SW 1271 (cell line): ENCODE measurements around the gene TUBA8.
"Not testable (repeated sequence)": the region's sequence is repeated elsewhere in the genome, so short reads cannot be mapped to it uniquely, and the experiment has no call there.

Source experiments
- DNase-seq, 2 experiments: peaks; one replicate each; lab custom pipeline; 2025; lab: John Stamatoyannopoulos, UW

The TUBA8 gene

DNA sequence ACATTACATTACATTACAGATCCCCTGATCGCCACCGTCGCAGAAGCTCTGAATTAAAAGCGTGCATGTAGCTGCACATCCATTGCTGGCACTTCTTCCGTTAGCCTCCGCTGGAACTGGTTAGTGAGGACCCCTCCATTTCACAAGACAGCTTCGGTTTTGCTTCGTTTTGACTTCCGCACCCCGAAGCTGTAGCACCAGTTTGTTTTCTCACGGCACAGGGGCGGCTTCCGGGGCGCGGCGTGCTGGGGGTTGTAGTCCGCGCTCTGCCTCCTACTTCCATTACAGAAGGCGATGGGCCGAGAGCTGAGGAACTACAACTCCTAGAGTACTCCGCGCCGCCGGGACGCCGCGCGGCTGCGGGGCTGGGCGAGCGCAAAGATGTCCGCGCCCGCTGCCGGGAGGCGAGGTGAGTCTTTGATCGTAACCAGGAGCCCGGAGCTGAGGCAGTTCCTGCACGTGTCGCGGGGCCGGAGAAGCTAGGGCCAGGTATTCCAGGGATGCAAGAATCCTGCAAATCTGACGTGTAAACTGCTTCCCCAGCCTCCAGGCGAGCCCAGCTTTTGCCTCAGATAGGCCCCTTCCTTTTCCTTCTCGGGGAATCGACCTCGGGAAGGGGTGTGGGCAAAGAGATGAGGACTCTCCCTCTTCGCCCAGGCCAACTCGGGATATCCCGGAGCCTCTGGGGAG, 32.8 kb upstream of the TUBA8 start, which contains the start of gene PEX26:
Gene PEX26, plus strand, starts transcription at position 352 of the 690 bp plus-strand sequence. CDS start 387 bp downstream, outside the sequence.
- DNase-seq, result peak in 1 of 2 experiments; percentile 76

DNA sequence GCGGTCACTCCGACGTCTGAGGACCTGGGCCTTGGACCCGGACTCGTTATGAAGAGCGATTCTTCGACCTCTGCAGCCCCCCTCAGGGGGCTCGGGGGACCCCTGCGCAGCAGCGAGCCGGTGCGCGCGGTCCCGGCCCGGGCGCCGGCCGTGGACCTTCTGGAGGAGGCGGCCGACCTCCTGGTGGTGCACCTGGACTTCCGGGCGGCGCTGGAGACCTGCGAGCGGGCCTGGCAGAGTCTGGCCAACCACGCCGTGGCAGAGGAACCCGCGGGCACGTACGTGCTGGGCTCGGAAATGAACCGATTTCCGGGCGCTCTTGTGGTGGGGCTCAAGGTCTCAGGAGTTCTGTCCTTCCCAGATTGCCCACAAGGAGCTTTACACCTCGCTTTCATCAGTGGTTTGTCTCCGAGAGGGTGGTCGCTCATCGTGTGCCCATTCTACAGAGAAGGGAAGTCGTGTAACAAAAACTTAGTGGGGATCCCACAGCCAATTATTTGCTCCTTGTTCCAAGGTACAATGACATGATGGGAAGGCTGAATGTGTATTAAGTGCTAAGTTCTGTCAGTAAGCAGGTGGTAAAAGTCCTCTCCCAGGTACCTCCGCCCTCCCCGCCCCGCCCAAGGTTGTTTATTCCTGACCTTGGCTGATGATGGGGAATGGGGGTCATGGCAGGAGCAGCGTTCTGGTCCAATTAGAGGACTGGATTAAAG, 32.1 kb upstream of the TUBA8 start:
- no peak for DNase-seq

- DNase-seq, result no peak
These were observed 30.8 kb upstream of the TUBA8 start for GRCh38 chr22:18079706-18080233.

- no peak for DNase-seq
These were observed 29.2 kb upstream of the TUBA8 start for GRCh38 chr22:18081416-18081815.

DNA sequence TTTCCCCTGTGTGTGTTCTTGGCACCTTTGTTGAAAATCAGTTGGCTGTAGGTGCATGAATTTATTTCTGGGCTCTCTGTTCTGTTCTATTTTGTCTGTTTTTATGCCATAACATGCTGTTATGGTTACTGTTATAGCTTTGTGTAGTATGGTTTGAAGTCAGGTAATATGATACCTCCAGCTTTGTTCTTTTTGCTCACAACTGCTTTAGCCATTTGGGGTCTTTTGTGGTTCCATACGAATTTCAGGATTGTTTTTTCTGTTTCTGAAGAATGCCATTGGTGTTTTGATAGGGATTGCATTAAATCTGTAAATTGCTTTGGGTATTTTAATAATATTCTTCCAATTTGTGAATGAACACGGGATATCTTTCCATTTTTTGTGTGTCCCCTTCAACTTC, 28.1 kb upstream of the TUBA8 start:
- DNase-seq, result no peak

GRCh38 chr22:18083406-18083805, 27.2 kb upstream of the TUBA8 start:
- no peak for DNase-seq

DNA sequence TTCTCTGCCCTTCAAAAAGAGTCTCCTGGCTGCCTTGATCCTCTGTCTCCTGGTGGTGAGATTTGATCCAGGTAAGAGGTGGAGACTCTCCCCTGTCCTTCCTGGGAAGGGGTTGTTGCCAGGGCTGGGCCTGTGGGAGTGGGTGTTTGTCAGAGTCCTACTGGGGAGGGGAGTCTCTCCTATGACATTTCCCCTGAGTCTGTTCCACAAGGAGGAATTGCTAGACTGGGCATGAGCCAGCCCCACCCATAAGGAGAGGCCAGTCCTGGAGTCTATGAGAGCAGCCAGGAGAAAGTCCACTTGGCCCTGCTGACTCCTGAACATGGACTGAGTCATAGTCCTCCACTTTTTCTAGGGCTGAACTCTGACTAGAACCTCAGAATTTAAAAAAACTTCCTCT, 25.4 kb upstream of the TUBA8 start:
- DNase-seq, result no peak

DNA sequence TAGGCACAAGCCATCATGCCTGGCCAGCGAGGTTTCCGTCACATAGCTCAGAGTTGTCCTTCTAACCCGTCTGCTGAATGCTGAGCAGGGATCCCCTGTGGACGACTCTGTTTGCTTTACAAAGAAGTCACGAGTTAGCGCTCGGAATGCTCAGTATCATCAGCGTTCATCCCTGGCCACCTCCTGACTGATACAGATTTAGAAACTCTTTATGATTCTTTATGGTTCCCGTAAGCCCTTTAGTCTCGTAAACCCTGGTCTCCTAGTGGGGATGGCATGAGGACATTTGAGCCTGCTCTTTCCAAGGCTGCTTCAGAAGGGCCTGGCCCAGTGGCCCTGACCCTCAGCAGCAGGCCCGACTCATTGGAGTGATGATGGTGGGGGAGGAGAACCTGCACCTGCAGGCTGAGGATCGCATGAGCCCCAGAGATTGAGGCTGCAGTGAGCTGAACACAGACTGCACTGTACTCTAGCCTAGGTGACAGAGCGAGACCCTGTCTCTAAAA, 23.2 kb upstream of the TUBA8 start:
- DNase-seq, result no peak

- DNase-seq, result no peak
These were observed 21.6 kb upstream of the TUBA8 start for GRCh38 chr22:18088825-18089568.

DNA sequence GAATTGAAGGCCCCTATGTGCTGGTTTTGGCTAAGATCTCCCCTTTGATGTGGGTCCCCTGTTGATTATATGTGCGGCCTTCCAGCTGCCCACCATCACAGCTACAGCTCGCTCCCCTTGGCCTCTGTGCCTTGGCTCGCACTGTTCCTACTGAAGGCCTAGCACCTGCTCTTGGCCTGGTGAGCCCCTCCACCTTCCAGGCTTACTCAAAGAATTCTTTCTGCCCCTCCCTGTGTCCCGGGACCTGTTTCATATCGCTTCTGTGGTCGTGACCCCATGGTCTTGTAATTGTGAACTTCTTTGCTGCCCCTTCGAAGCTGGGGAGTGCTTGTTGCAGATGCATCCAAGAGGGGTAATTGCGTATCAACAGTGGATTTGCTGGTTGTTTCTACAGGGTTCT, 20.3 kb upstream of the TUBA8 start:
- DNase-seq, result no peak

DNA sequence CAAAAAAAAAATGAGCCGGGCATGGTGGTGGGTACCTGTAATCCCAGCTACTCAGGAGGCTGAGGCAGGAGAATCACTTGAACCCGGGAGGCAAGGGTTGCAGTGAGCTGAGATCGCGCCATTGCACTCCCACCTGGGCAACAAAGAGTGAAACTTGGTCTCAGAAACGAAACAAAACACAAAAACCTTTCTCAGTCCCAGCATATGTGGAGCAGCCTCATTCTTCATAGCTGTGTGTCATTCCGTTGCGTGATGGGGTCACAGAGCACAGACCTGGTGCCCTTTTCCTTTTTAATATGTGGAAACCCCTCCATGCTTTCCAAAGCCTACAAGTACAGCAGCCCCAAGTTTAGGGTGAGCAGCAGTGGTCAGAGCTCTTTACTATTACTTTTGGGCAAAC, 19.1 kb upstream of the TUBA8 start:
- DNase-seq, result no peak

DNA sequence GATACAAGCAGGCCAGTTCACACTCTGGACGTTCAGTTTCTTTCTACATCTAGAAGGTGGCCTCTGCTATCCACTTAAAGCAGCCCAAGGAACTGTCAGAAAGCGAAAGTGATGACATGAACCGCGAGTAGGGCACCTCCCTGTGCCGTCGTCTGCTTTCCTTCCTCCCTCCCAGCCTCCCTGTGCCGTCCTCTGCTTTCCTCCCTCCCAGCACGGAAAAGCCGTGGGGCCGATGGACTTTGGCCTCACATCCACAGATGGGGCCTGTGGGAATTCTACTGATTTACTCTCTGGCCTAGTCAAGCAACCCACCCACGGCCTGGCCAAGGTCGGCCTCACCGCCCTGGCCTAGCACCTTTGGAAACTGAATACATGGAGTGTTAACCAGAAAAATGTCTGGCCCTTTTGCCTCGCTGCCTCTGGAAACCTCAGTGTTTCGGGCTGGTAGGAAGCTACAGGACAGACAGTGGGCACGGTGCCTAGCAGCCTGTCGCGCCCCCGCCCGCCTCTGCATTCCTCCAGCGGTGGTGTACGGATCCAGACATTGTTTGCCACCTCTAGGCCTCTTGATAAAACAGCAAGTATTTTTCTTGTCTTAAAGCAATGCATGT, 18.6 kb upstream of the TUBA8 start:
- peak in 1 of 2 experiments; percentile 29 for DNase-seq

DNA sequence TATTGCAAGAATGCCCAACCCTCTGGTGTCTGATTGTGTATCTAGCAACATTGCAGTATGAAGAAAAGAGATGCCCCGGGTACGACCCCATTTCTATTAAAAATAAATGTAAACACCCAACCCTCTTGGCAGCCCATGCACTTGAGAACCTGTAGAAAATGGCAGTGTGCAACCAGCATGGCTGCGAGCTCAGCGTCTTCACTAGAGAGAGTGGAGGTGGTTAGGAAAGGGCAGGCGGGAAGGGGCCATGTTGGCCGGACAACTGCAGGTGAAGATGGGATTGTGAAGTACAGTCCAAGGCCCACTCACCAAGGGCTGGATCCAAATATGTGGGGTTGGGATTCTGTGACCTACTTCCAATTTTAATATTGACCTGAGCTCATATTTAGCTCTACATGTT, 16.9 kb upstream of the TUBA8 start:
- DNase-seq, result no peak

DNA sequence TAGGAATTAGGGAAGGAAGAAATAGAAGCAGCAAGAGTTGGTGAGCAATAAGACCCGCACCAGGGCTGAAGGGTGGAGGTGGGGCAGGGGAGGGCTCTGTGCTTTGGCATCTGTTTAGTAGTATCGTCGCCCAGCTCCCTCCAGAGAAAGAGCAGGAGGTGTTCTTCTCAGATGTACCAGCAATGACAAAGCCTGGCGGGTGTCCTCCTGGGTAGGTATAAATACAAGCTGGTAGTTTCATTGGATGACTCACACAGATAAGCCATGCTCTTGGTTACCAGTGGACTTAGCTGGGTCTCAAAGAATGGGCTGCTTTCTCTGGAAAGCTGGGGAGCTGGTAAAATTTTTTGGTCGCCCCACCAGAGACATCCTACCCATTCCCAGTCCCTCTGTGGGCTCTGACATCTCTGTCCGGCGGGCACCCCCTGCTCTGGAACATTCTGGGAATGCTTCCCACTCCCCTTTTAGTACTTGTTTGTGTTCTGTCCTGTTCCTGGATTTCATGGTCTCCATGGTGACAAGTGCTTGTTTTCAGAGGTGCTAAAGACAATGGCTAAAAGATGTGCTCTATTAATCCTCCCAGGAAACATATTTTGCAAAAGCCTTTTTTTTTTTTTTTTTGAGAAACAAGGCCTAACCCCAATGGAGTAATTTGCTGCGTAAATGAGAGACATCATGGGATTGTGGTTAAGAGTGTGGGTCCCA, 15.4 kb upstream of the TUBA8 start:
- no peak for DNase-seq

DNA sequence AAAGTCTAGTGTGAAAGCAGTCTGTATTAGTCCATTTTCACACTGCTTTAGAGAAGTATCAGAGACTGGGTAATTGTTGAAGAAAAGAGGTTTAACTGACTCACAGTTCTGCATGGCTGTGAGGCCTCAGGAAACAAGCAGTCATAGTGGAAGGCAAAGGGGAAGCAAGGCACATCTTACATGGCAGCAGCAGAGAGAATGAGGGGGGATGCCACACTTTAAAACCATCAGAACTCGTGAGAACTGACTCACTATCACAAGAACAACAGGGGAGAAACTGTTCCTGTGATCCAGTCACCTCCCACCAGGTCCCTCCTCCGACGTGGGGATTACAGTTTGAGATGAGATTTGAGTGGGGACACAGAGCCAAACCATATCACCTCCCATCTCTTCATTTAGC, 13.8 kb upstream of the TUBA8 start:
- DNase-seq, result no peak

- DNase-seq, result no peak
These were observed 9.8 kb upstream of the TUBA8 start for GRCh38 chr22:18100781-18101180.

- DNase-seq, result no peak
These were observed 9.1 kb upstream of the TUBA8 start for GRCh38 chr22:18101536-18101935.

DNA sequence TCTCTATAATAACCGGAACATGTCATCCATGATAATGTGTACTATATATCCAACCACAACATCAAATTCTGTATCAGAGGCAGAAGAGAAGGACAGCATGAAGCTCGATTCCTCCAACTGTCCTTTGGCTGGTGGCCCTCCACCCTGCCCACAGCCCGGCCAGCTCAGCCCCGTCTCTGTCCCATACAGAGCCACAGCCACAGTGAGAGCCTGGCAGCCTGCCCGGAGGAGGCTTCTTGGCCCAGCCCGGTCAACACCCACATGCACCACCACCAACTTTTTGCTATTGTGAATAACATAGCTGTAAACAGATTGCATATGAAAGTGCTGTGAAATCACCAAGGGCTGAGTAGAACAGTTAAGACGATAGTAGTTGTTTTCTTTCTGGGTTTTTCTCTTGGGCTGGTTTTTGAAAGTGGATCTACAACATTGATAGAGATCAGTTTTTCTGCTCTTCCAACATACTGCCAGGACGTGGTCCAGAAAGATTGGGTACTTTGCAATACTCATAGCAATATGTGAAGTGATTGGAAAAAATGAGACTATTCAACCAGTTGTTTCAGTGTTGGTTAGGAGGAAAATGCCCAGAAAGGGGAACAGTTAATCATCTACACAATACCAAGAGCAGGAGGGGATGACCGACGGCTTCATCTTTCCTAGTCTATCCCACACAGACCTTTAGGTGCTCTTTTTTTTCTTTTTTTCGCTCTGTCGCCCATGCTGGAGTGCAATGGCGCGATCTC, 6.9 kb upstream of the TUBA8 start:
- no peak for DNase-seq

DNA sequence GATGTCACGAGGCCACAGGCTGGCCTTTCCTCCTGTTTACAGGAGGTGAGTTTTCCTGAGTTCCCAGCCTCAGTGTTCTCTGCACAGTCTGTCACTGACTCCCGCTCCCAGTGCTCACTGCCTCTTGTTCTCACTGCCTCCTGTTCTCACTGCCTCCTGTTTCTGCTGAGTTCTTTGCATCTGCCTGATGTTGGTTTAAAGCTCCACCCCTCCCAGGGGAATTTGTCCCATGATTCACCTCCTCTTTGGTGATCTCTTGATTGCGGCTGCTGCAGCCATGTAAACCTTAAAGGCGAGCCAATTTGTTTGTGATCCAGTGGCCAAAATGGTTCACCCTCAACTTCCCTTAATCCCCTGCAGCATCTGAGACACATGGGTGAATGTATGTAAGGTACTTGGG, 6.0 kb upstream of the TUBA8 start:
- DNase-seq, result no peak

DNA sequence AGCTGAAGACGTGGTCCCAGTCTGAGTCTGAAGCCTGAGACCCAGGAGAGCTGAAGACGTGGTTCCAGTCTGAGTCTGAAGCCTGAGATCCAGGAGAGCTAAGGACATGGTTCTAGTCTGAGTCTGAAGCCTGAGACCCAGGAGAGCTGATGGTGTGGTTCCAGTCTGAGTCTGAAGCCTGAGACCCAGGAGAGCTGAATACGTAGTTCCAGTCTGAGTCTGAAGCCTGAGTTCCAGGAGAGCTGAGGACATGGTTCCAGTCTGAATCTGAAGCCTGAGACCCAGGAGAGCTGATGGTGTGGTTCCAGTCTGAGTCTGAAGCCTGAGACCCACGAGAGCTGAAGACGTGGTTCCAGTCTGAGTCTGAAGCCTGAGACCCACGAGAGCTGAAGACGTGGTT, 4.6 kb upstream of the TUBA8 start:
- not testable (repeated sequence) for DNase-seq
